GM20000 (cell line): ENCODE results near the gene GLIPR2.
A peak's percentile ranks its signal among the peaks of the same experiment; 100 is the strongest.
"Not testable (repeated sequence)": the region's sequence is repeated elsewhere in the genome, so short reads cannot be mapped to it uniquely, and the experiment has no call there.

Experiments used
- DNase-seq: peaks from one replicate; pipeline ENCODE4 v3.0.0; 2012; ENCODE audit warnings: low spot score
- TF ChIP-seq, protein P1 (sequence below): IDR thresholded peaks from 2 replicates; pipeline ENCODE4 v1.5.1; 2012; ENCODE audit warnings: mild to moderate bottlenecking, control low read depth; ENCODE audit errors: extremely low read depth, missing control alignments

The GLIPR2 gene

DNA sequence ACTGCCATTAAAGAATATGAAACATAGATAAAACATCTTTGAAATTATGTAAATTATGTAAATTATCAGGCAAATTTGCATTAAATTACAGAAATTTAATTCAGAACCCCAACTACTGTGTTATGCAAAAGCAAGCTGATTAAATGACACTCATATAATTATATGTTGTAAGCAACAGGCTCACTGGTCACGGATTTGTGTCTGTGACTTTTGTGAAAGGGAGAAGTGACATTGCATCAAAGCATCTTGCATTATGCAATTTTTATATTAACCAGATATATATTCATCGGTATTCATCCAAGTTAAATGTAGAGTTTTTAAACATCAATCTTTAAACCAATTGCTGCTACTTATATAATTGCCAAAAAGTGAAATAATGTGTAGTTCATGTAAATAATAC is 13.0 kb upstream of the GLIPR2 start:
- DNase-seq, result no peak
- TF ChIP-seq, protein P1, sequence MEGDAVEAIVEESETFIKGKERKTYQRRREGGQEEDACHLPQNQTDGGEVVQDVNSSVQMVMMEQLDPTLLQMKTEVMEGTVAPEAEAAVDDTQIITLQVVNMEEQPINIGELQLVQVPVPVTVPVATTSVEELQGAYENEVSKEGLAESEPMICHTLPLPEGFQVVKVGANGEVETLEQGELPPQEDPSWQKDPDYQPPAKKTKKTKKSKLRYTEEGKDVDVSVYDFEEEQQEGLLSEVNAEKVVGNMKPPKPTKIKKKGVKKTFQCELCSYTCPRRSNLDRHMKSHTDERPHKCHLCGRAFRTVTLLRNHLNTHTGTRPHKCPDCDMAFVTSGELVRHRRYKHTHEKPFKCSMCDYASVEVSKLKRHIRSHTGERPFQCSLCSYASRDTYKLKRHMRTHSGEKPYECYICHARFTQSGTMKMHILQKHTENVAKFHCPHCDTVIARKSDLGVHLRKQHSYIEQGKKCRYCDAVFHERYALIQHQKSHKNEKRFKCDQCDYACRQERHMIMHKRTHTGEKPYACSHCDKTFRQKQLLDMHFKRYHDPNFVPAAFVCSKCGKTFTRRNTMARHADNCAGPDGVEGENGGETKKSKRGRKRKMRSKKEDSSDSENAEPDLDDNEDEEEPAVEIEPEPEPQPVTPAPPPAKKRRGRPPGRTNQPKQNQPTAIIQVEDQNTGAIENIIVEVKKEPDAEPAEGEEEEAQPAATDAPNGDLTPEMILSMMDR, result no peak

DNA sequence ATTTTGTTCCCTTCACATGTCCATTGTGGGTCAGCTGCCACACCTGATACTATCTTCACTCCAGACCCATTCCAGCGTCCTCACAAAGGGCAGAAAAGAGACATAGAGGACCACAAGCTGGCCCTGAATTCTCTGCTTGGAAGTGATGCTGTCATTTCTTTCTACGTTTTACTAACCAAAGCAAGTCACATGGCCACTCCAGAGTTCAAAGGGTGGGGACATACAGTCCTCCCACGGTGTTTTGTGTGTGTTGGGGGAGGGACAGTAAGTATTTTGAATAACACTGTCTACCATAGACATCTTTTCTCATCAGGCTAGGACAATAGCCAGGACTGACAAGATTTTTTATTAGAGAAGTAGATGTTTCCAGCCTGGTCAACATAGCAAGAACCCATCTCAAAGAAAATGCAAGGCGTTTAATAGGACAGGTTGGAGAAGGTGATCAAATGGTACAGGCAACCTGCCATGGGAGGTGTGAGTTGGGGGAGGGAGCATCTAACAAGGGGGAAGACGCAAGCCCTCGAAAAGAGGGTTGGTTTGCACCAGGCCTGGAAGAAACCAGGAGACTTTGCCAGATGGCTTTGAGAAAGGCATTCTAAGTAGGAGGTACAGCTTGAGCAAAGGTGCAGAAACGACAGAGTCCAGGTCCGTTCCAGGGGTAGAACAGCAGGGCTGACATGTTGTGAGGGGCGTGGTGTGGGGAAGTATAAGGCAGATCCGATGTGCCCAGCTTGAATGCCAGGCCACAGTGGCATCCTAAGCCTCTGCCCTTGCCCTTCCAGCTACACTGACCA is 11.3 kb upstream of the GLIPR2 start:
- TF ChIP-seq, protein P1, result no peak

DNA sequence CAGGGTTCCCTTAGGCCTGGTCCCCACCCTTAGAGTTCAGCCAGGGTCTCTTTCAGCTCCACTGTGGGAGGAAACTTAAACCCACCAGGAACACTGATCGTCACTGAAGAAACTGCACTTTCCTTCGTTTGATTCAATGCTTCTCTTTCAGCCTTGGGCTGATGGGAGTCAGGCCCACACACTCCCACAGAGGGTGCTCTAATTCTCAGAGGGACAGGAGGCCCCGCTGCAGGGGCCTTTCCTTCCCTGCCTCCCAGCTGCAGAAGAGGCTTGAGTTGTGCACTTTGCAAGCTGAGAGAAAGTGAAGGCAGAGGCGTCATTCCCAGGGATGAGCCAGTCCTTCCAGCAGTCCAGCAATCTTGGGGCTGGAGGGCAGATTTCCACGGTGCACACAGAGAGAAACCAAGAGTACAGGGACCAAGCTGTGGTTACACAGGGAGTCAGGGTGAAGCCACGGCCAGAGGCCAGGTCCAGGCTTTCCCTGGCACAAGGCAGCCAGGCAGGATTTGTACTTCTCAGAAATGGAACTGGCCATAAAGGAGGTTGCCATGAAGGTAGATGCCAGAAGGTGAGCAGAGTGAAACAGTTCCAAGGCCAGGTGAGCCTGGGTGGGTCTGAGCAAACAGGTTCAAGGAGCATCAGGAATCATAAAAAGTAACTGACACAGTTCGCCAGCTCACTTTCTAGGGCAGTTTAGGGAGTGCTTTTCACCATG is 10.4 kb upstream of the GLIPR2 start:
- peak; percentile 7 for DNase-seq
- TF ChIP-seq, protein P1, result no peak

More for the DNA sequence above, 11.3 kb upstream of the GLIPR2 start:
- DNase-seq, result no peak

DNA sequence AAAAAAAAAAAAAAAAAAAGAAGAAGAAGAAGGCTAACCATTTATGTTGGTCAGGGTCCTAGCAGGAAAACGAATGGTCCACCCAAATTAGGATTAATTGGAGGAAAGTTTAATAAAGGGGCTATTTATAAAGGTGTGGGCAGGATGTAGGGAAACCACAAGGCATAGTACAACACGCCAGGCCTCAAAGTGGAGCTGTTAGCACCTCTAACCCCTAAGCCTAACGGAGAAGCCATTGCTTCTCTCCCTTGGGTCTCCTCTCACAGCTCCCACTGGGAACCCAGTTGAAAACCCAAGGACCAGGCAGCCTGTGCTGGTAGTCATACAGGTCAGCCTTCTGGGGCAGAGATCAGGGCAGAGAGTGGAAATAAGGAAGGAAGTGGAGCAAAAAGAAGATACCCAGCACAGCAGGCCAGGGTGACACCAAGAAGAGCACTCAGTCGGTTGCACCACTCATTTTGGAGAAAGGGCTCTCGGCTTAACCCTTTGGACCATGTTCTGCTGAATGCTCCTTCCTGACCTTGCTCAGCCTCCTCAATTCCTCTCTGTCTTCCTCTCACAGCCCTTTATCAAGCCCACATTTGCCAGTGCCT is 8.8 kb upstream of the GLIPR2 start:
- TF ChIP-seq, protein P1, result no peak
- no peak for DNase-seq

DNA sequence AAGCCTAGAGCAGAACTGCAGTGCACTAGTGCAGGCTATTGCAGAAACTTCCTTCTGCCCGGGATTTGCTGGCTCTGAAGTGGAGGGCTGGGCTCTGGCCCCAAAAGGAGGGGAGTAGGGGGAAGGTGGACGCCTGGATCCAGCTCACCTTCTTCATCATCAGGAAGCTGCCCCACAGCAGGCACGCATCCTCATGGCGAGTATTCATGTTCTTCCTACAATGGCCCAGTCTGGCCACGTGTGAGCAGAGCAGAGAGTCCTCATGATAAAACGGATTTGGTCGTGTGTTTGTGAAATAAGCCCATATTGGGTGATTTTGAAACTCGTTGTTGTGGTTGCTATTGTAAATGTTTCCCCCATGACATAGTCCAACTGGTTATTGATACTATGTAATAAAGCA is 8.2 kb upstream of the GLIPR2 start:
- TF ChIP-seq, protein P1, result no peak
- DNase-seq, result no peak

DNA sequence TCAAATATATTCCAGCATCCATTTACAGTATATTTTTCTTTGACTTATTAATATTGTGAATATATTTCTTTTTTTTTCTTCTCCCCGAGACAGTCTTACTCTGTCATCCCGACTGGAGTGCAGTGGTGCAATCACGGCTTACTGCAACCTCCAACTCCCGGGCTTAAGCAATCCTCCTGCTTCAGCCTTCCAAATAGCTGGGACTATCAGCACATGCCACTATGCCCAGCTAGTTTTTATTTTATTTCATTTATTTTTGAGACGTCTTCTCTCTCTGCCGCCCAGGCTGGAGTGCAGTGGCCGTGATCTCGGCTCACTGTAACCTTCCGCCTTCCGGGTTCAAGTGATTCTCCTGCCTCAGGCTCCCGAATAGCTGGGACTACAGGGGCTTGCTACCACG is 7.4 kb upstream of the GLIPR2 start:
- no peak for DNase-seq
- TF ChIP-seq, protein P1, result no peak

DNA sequence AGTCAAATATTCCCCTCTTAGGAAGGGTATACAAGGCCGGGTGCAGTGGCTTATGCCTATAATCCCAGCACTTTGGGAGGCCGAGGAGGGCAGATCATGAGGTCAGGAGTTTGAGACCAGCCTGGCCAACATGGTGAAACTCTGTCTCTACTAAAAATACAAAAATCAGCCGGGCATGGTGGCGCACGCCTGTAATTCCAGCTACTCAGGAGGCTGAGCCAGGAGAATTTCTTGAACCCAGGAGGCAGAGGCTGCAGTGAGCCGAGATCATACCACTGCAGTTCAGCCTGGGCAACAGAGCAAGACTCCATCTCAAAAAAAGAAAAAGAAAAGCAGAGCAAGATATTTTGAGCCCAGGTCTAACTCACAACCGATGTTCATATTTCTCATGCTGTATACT is 4.9 kb upstream of the GLIPR2 start:
- not testable (repeated sequence) for DNase-seq

DNA sequence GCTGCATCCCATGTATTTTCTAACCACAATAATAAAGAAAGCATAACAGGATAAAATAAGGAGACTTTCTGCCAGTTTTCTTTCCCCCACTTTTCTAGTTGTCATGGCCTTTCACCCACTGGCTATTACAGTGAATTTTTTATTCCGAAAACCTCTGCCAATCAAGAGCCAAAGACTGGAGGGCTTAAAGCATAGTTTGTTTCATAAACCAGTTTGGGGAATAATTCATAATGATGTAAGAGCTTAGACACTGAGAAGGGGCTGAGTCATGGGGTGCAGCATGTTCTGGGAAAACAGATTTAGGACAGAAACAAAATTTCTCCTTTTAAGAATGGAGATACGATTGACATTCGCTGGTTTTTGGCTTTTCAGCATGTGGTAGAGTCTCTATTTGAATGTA is 4.4 kb upstream of the GLIPR2 start:
- DNase-seq, result no peak

More for the DNA sequence above, 4.4 kb upstream of the GLIPR2 start:
- TF ChIP-seq, protein P1, result no peak
